PC-3 (cell line): Measurements from ENCODE around the gene CRIP3.

Experiments used
- CTCF ChIP-seq: fragments of 300-600 bp; sonication (generic); conservative IDR thresholded peaks from 2 replicates; pipeline ENCODE4 v1.5.1; 2017; ENCODE audit warnings: antibody characterized with exemption, low read depth, mild to moderate bottlenecking, low read length
- EZH2 ChIP-seq: fragments of 300-600 bp; sonication (generic); IDR thresholded peaks from one replicate; pipeline ENCODE4 v1.6.1; 2017; ENCODE audit warnings: antibody characterized with exemption, mild to moderate bottlenecking, low read length; ENCODE audit not compliant: unreplicated experiment

GRCh38 chr6:43275801-43276576 is 32.6 kb downstream of the CRIP3 start:
- TF ChIP-seq CTCF, result no peak
- no peak for TF ChIP-seq EZH2
